Measurements from ENCODE around the gene HES6. TPM values are rescaled to one million over a fixed set of nuclear protein-coding genes. Genes with fewer than 3 reads are reported as not detected.

The HES6 gene
- total RNA-seq, 1 donor from 2014 or later, result 5.0 TPM

- no peak overlapping the region for H3K4me3 Mint-ChIP-seq (ENCODE audit: unreplicated experiment)
- H3K27me3 Mint-ChIP-seq (ENCODE audit: unreplicated experiment), result peaks cover 5% of the 10 kb centered on the region
- H3K4me1 Mint-ChIP-seq (ENCODE audit: unreplicated experiment), result peaks cover 10% of the 10 kb centered on the region
- no peak for TF ChIP-seq CTCF (IDR thresholded peaks at IDR 0.05; ENCODE audit: unreplicated experiment)
- no peak overlapping the region for H3K27ac Mint-ChIP-seq (ENCODE audit: unreplicated experiment)
- DNase-seq (ENCODE audit: low spot score), result no peak
- H3K9me3 Mint-ChIP-seq (ENCODE audit: unreplicated experiment), result no peaks in the 10 kb centered on the region
- no peaks in the 10 kb centered on the region for H3K36me3 Mint-ChIP-seq (ENCODE audit: low read depth, unreplicated experiment)
These were observed 15.3 kb downstream of the HES6 start for GRCh38 chr2:238224356-238225035.

- Mint-ChIP-seq H3K9me3 (ENCODE audit: unreplicated experiment) (no peaks in the 10 kb centered on the region), H3K36me3 (ENCODE audit: low read depth, unreplicated experiment) (no peaks in the 10 kb centered on the region), H3K27me3 (ENCODE audit: unreplicated experiment) (no peaks in the 10 kb centered on the region), H3K4me3 (ENCODE audit: unreplicated experiment) (no peak overlapping the region), H3K4me1 (ENCODE audit: unreplicated experiment) (no peaks in the 10 kb centered on the region), H3K27ac (ENCODE audit: unreplicated experiment) (no peak overlapping the region)
- no peak for DNase-seq (ENCODE audit: low spot score)
- TF ChIP-seq CTCF (IDR thresholded peaks at IDR 0.05; ENCODE audit: unreplicated experiment), result no peak
These were observed 18.8 kb downstream of the HES6 start for GRCh38 chr2:238220892-238221521.

- Mint-ChIP-seq H3K4me1 (ENCODE audit: unreplicated experiment) (no peaks in the 10 kb centered on the region), H3K9me3 (ENCODE audit: unreplicated experiment) (no peaks in the 10 kb centered on the region), H3K27ac (ENCODE audit: unreplicated experiment) (no peak overlapping the region), H3K36me3 (ENCODE audit: low read depth, unreplicated experiment) (no peaks in the 10 kb centered on the region), H3K27me3 (ENCODE audit: unreplicated experiment) (no peaks in the 10 kb centered on the region), H3K4me3 (ENCODE audit: unreplicated experiment) (no peak overlapping the region)
- TF ChIP-seq CTCF (IDR thresholded peaks at IDR 0.05; ENCODE audit: unreplicated experiment), result no peak
- no peak for DNase-seq (ENCODE audit: low spot score)
These were observed 19.5 kb downstream of the HES6 start for GRCh38 chr2:238220274-238220891.

- Mint-ChIP-seq H3K9me3 (ENCODE audit: unreplicated experiment) (no peaks in the 10 kb centered on the region), H3K4me1 (ENCODE audit: unreplicated experiment) (no peaks in the 10 kb centered on the region), H3K27ac (ENCODE audit: unreplicated experiment) (no peak overlapping the region), H3K36me3 (ENCODE audit: low read depth, unreplicated experiment) (no peaks in the 10 kb centered on the region), H3K27me3 (ENCODE audit: unreplicated experiment) (no peaks in the 10 kb centered on the region), H3K4me3 (ENCODE audit: unreplicated experiment) (no peak overlapping the region)
- no peak for TF ChIP-seq CTCF (IDR thresholded peaks at IDR 0.05; ENCODE audit: unreplicated experiment)
- no peak for DNase-seq (ENCODE audit: low spot score)
These were observed 23.1 kb downstream of the HES6 start for GRCh38 chr2:238216651-238217184.

- TF ChIP-seq CTCF (IDR thresholded peaks at IDR 0.05; ENCODE audit: unreplicated experiment), result no peak
- Mint-ChIP-seq H3K27me3 (ENCODE audit: unreplicated experiment) (peaks cover 5% of the 10 kb centered on the region), H3K27ac (ENCODE audit: unreplicated experiment) (no peak overlapping the region), H3K36me3 (ENCODE audit: low read depth, unreplicated experiment) (peaks cover 9% of the 10 kb centered on the region), H3K4me3 (ENCODE audit: unreplicated experiment) (no peak overlapping the region), H3K9me3 (ENCODE audit: unreplicated experiment) (no peaks in the 10 kb centered on the region), H3K4me1 (ENCODE audit: unreplicated experiment) (peaks cover 9% of the 10 kb centered on the region)
- DNase-seq (ENCODE audit: low spot score), result no peak
These were observed 32.8 kb downstream of the HES6 start for GRCh38 chr2:238207006-238207405.
